Gastrocnemius medialis (tissue), 4 donors: Measurements from ENCODE around the gene GADD45GIP1. TPM values are rescaled to one million over a fixed set of nuclear protein-coding genes. Genes with fewer than 3 reads are reported as not detected.
A peak's percentile ranks its signal among the peaks of the same experiment; 100 is the strongest.
"Not testable (repeated sequence)": the region's sequence is repeated elsewhere in the genome, so short reads cannot be mapped to it uniquely, and the experiment has no call there.

Source experiments
- ATAC-seq, 2 donors: fragments of 150-250 bp; one replicate each; pipeline ENCODE4 v1.9.1; 2016
- DNase-seq, 2 donors: peaks; one replicate each; pipeline ENCODE4 v3.0.0-alpha.2; 2019
- H3K27ac ChIP-seq, 4 donors: fragments of 200-600 bp; sonication (generic); 1 replicate in 1 of 4; 2 replicates in 3 of 4; pipeline ENCODE4 v1.5.1; 2016 to 2018; ENCODE audit warnings: mild to moderate bottlenecking in 2 of 4, moderate library complexity in 1 of 4
- H3K27me3 ChIP-seq, 3 donors: fragments of 200-600 bp; sonication (generic) in 2 of 3; 1 replicate in 1 of 3; 2 replicates in 2 of 3; pipeline versions ENCODE4 v1.5.1 to v1.6.0; 2016 to 2019; ENCODE audit warnings: mild to moderate bottlenecking in 1 of 3, moderate library complexity in 1 of 3
- H3K36me3 ChIP-seq, 2 donors: fragments of 200-600 bp; sonication (generic) in 1 of 2; one replicate each; pipeline ENCODE4 v1.5.1; 2017 to 2018
- H3K4me1 ChIP-seq, 2 donors: fragments of 200-600 bp; sonication (generic) in 1 of 2; one replicate each; pipeline ENCODE4 v1.5.1; 2016 to 2017; ENCODE audit warnings: mild to moderate bottlenecking in 2 of 2
- H3K4me3 ChIP-seq, 4 donors: fragments of 200-600 bp; sonication (generic) in 3 of 4; 1 replicate in 1 of 4; 2 replicates in 3 of 4; pipeline ENCODE4 v1.5.1; 2016 to 2019; ENCODE audit warnings: mild to moderate bottlenecking in 2 of 4
- H3K9me3 ChIP-seq, 3 donors: fragments of 200-600 bp; sonication (generic) in 2 of 3; 1 replicate in 1 of 3; 2 replicates in 2 of 3; pipeline ENCODE4 v1.5.1; 2016 to 2019
- CTCF ChIP-seq, 5 experiments: fragments of 450-650 bp in 3 of 5; fragments of 200-600 bp in 2 of 5; sonication (generic) in 2 of 5; IDR thresholded peaks in 4 of 5; conservative IDR thresholded peaks in 1 of 5; 1 replicate in 4 of 5; 2 replicates in 1 of 5; pipeline ENCODE4 v1.5.1; 2016 to 2019; ENCODE audit warnings: antibody characterized with exemption in 5 of 5, mild to moderate bottlenecking in 3 of 5, moderate library complexity in 3 of 5
- POLR2A ChIP-seq, 2 donors: fragments of 450-650 bp; IDR thresholded peaks; one replicate each; pipeline ENCODE4 v1.6.1; 2017; ENCODE audit warnings: antibody characterized with exemption in 2 of 2, mild to moderate bottlenecking in 2 of 2, moderate library complexity in 2 of 2
- in situ Hi-C, 4 donors: fragments of 200-750 bp; cut with MboI; loops; one replicate each; pipeline versions ENCODE4 v1.15.0 to v1.8.0; 2017; ENCODE audit warnings: low sequenced_read_pairs in 4 of 4
- intact Hi-C: fragments of 100-400 bp; cut with DNase I; formaldehyde crosslinking; loops from one replicate; pipeline ENCODE4 v1.15.1; 2023; ENCODE audit warnings: low total_unique reads
- total RNA-seq, 4 donors: library from RNA; depleted of rRNA; stranded (reverse); fragments of >200 nt; gene quantifications; one replicate each; pipeline versions ENCODE4 v1.1.0 to v1.2.3, GENCODE V29; 2016

GADD45GIP1 gene
- total RNA-seq, 4 donors from 2014 or later = 50.7 to 71.0 (median 61.4) TPM

GRCh38 chr19:12983542-12984142, 26.6 kb upstream of the GADD45GIP1 start:
- DNase-seq (peak in 1 of 2 donors; percentile 70), ATAC-seq (peak; percentile 58 to 65)
- Histone ChIP-seq H3K9me3 (no peaks in the 10 kb centered on the region), H3K4me3 (peak overlapping the region; percentile 28 to 38 (median 34)), H3K36me3 (no peaks in the 10 kb centered on the region), H3K4me1 (peaks cover 18 to 20% of the 10 kb centered on the region in 2 donors), H3K27ac (peak overlapping the region; percentile 78 to 87 (median 84)), H3K27me3 (no peaks in the 10 kb centered on the region)
- peak; percentile 90 to 100 (median 99) for TF ChIP-seq CTCF (IDR thresholded peaks at IDR 0.05 in 4 of 5, conservative IDR thresholded peaks at IDR 0.05 in 1 of 5)
- TF ChIP-seq POLR2A (IDR thresholded peaks at IDR 0.05) = no peak
- in situ Hi-C loops (loop anchor here (5.0 to 10.0 kb wide), 3 partner anchors 51 to 111 kb away; no protein-coding TSS in a partner anchor), intact Hi-C loops (loop anchor here (1.0 to 2.0 kb wide), 4 partner anchors 49 to 167 kb away; partner anchors contain the start of genes IER2 and STX10)

- in situ Hi-C loops (loop anchor here (5.0 to 10.0 kb wide), 3 partner anchors 52 to 112 kb away; no protein-coding TSS in a partner anchor), intact Hi-C loops (loop anchor here (1.0 to 2.0 kb wide), 3 partner anchors 53 to 168 kb away; partner anchors contain the start of genes IER2 and STX10)
- Histone ChIP-seq H3K9me3 (no peaks in the 10 kb centered on the region), H3K27me3 (no peaks in the 10 kb centered on the region), H3K27ac (peak overlapping the region in 1 of 4 donors; percentile 14), H3K4me3 (peak overlapping the region; percentile 28 to 38 (median 34)), H3K36me3 (no peaks in the 10 kb centered on the region), H3K4me1 (peaks cover 18 to 20% of the 10 kb centered on the region in 2 donors)
- ATAC-seq (no peak), DNase-seq (no peak)
- TF ChIP-seq POLR2A (IDR thresholded peaks at IDR 0.05) = no peak
- no peak for TF ChIP-seq CTCF (IDR thresholded peaks at IDR 0.05 in 4 of 5, conservative IDR thresholded peaks at IDR 0.05 in 1 of 5)
Measured at GRCh38 chr19:12983091-12983490, 26.1 kb upstream of the GADD45GIP1 start.

GRCh38 chr19:12982648-12983047, 25.6 kb upstream of the GADD45GIP1 start:
- in situ Hi-C loops (loop anchor here (5.0 to 10.0 kb wide), 3 partner anchors 52 to 112 kb away; no protein-coding TSS in a partner anchor), intact Hi-C loops (loop anchor here (1.0 to 2.0 kb wide), 3 partner anchors 54 to 168 kb away; partner anchors contain the start of genes IER2 and STX10)
- Histone ChIP-seq H3K27me3 (no peaks in the 10 kb centered on the region), H3K27ac (no peak overlapping the region), H3K4me1 (peaks cover 18 to 20% of the 10 kb centered on the region in 2 donors), H3K9me3 (no peaks in the 10 kb centered on the region), H3K4me3 (no peak overlapping the region), H3K36me3 (no peaks in the 10 kb centered on the region)
- TF ChIP-seq POLR2A (IDR thresholded peaks at IDR 0.05) (no peak), CTCF (IDR thresholded peaks at IDR 0.05 in 4 of 5, conservative IDR thresholded peaks at IDR 0.05 in 1 of 5) (no peak)
- DNase-seq (no peak), ATAC-seq (no peak)

- Histone ChIP-seq H3K27ac (no peak overlapping the region), H3K4me3 (no peak overlapping the region), H3K36me3 (no peaks in the 10 kb centered on the region), H3K4me1 (peaks cover 13 to 15% of the 10 kb centered on the region in 2 donors), H3K9me3 (no peaks in the 10 kb centered on the region), H3K27me3 (no peaks in the 10 kb centered on the region)
- no peak for DNase-seq
- ATAC-seq = no peak
- in situ Hi-C loops (loop anchor here (5.0 to 10.0 kb wide), 6 partner anchors 55 to 285 kb away; no protein-coding TSS in a partner anchor), intact Hi-C loops (no loop called here)
- no peak for TF ChIP-seq CTCF (IDR thresholded peaks at IDR 0.05 in 4 of 5, conservative IDR thresholded peaks at IDR 0.05 in 1 of 5)
- TF ChIP-seq POLR2A (IDR thresholded peaks at IDR 0.05) = no peak
Measured at GRCh38 chr19:12979974-12980373, 23.0 kb upstream of the GADD45GIP1 start.

- ATAC-seq, H3K9me3 ChIP-seq, H3K36me3 ChIP-seq, H3K4me3 ChIP-seq, DNase-seq, intact Hi-C loops, H3K4me1 ChIP-seq, H3K27me3 ChIP-seq, H3K27ac ChIP-seq: not testable (repeated sequence)
- in situ Hi-C loops = loop anchor here in 3 of 4 donors (5.0 to 10.0 kb wide), 3 partner anchors 116 to 289 kb away; no protein-coding TSS in a partner anchor
Measured at GRCh38 chr19:12976109-12976508, 19.1 kb upstream of the GADD45GIP1 start.
